ENCODE measurements around the gene MAP2K6.

Gene MAP2K6

GRCh38 chr17:69590671-69591070 lies 176.2 kb downstream of the MAP2K6 start:
- no peak for TF ChIP-seq FOXM1 (IDR thresholded peaks at IDR 0.05; ENCODE audit: borderline replicate concordance)
- TF ChIP-seq LEF1 (IDR thresholded peaks at IDR 0.05; ENCODE audit: borderline replicate concordance): no peak
- TF ChIP-seq FOXK2 (IDR thresholded peaks at IDR 0.05): no peak
- no peak for DNase-seq (ENCODE audit: extremely low spot score)
- ChIA-PET CTCF (no interaction called here), POLR2A (no interaction called here)

- TF ChIP-seq LEF1 (IDR thresholded peaks at IDR 0.05; ENCODE audit: borderline replicate concordance): no peak
- TF ChIP-seq TARDBP (IDR thresholded peaks at IDR 0.05): no peak
- no peak for TF ChIP-seq CTBP1 (IDR thresholded peaks at IDR 0.05; ENCODE audit: borderline replicate concordance)
- no peak for TF ChIP-seq NFRKB (IDR thresholded peaks at IDR 0.05)
- no peak for TF ChIP-seq HDGF (IDR thresholded peaks at IDR 0.05; ENCODE audit: borderline replicate concordance)
- no peak for TF ChIP-seq PKNOX1 (IDR thresholded peaks at IDR 0.05)
- TF ChIP-seq FOXM1 (IDR thresholded peaks at IDR 0.05; ENCODE audit: borderline replicate concordance): no peak
- no peak for TF ChIP-seq ELF4 (IDR thresholded peaks at IDR 0.05)
- TF ChIP-seq L3MBTL2 (conservative IDR thresholded peaks at IDR 0.05): no peak
- TF ChIP-seq ARNT (IDR thresholded peaks at IDR 0.05): no peak
- TF ChIP-seq SUZ12 (IDR thresholded peaks at IDR 0.05): no peak
- TF ChIP-seq ZNF384 (IDR thresholded peaks at IDR 0.05): no peak
- no peak for TF ChIP-seq FOXA1 (IDR thresholded peaks at IDR 0.05)
- no peak for TF ChIP-seq SP1 (IDR thresholded peaks at IDR 0.05)
- TF ChIP-seq FOXK2 (IDR thresholded peaks at IDR 0.05): no peak
- DNase-seq (ENCODE audit: extremely low spot score): no peak
- CTCF ChIA-PET: no interaction called here
- POLR2A ChIA-PET: no interaction called here
Observed at GRCh38 chr17:69592692-69593350, 178.3 kb downstream of the MAP2K6 start.

GRCh38 chr17:69593351-69593715 lies 178.8 kb downstream of the MAP2K6 start:
- CTCF ChIA-PET: interaction anchor here (1.9 kb wide), 1 partner anchor 14 kb away, joined by 8 read pairs; no protein-coding TSS in a partner anchor

GRCh38 chr17:69593716-69594115 lies 179.2 kb downstream of the MAP2K6 start:
- ChIA-PET POLR2A (no interaction called here), CTCF (interaction anchor here (0.7 to 1.9 kb wide), 2 partner anchors 13 to 15 kb away, joined by 3 to 8 read pairs; no protein-coding TSS in a partner anchor)

More at GRCh38 chr17:69593351-69593715, 178.8 kb downstream of the MAP2K6 start:
- TF ChIP-seq L3MBTL2 (conservative IDR thresholded peaks at IDR 0.05) (no peak), ZNF384 (IDR thresholded peaks at IDR 0.05) (no peak), NFRKB (IDR thresholded peaks at IDR 0.05) (no peak)
- DNase-seq (ENCODE audit: extremely low spot score): no peak
- POLR2A ChIA-PET: no interaction called here

GRCh38 chr17:69594641-69595040 lies 180.1 kb downstream of the MAP2K6 start:
- ChIA-PET CTCF (interaction anchor here (0.7 to 1.9 kb wide), 2 partner anchors 12 to 14 kb away, joined by 3 to 8 read pairs; no protein-coding TSS in a partner anchor), POLR2A (no interaction called here)
- no peak for DNase-seq (ENCODE audit: extremely low spot score)
- no peak for TF ChIP-seq FOXA1 (IDR thresholded peaks at IDR 0.05)
- TF ChIP-seq ZNF384 (IDR thresholded peaks at IDR 0.05): no peak
- TF ChIP-seq ELF4 (IDR thresholded peaks at IDR 0.05): no peak
- TF ChIP-seq L3MBTL2 (conservative IDR thresholded peaks at IDR 0.05): no peak
- TF ChIP-seq TARDBP (IDR thresholded peaks at IDR 0.05): no peak
- no peak for TF ChIP-seq FOXK2 (IDR thresholded peaks at IDR 0.05)
- TF ChIP-seq SP1 (IDR thresholded peaks at IDR 0.05): no peak
- TF ChIP-seq NFRKB (IDR thresholded peaks at IDR 0.05): no peak
- TF ChIP-seq CTBP1 (IDR thresholded peaks at IDR 0.05; ENCODE audit: borderline replicate concordance): no peak
- no peak for TF ChIP-seq PKNOX1 (IDR thresholded peaks at IDR 0.05)
- no peak for TF ChIP-seq SUZ12 (IDR thresholded peaks at IDR 0.05)
- no peak for TF ChIP-seq FOXM1 (IDR thresholded peaks at IDR 0.05; ENCODE audit: borderline replicate concordance)

More at GRCh38 chr17:69593716-69594115, 179.2 kb downstream of the MAP2K6 start:
- TF ChIP-seq SP1 (IDR thresholded peaks at IDR 0.05) (no peak), BHLHE40 (IDR thresholded peaks at IDR 0.05; ENCODE audit: borderline replicate concordance) (no peak), HDGF (IDR thresholded peaks at IDR 0.05; ENCODE audit: borderline replicate concordance) (no peak), FOXK2 (IDR thresholded peaks at IDR 0.05) (no peak), CTBP1 (IDR thresholded peaks at IDR 0.05; ENCODE audit: borderline replicate concordance) (no peak), LEF1 (IDR thresholded peaks at IDR 0.05; ENCODE audit: borderline replicate concordance) (no peak), ELF4 (IDR thresholded peaks at IDR 0.05) (no peak), NFRKB (IDR thresholded peaks at IDR 0.05) (no peak), TARDBP (IDR thresholded peaks at IDR 0.05) (no peak), PKNOX1 (IDR thresholded peaks at IDR 0.05) (no peak), FOXA1 (IDR thresholded peaks at IDR 0.05) (no peak), ZNF384 (IDR thresholded peaks at IDR 0.05) (no peak), SUZ12 (IDR thresholded peaks at IDR 0.05) (no peak), L3MBTL2 (conservative IDR thresholded peaks at IDR 0.05) (no peak), ARNT (IDR thresholded peaks at IDR 0.05) (no peak), FOXM1 (IDR thresholded peaks at IDR 0.05; ENCODE audit: borderline replicate concordance) (no peak)
- DNase-seq (ENCODE audit: extremely low spot score): no peak

- TF ChIP-seq PKNOX1 (IDR thresholded peaks at IDR 0.05) (no peak), ELF4 (IDR thresholded peaks at IDR 0.05) (no peak), FOXK2 (IDR thresholded peaks at IDR 0.05) (no peak), ARNT (IDR thresholded peaks at IDR 0.05) (no peak), ZNF384 (IDR thresholded peaks at IDR 0.05) (no peak), LEF1 (IDR thresholded peaks at IDR 0.05; ENCODE audit: borderline replicate concordance) (no peak), TARDBP (IDR thresholded peaks at IDR 0.05) (no peak), HDGF (IDR thresholded peaks at IDR 0.05; ENCODE audit: borderline replicate concordance) (no peak), BHLHE40 (IDR thresholded peaks at IDR 0.05; ENCODE audit: borderline replicate concordance) (no peak), SUZ12 (IDR thresholded peaks at IDR 0.05) (no peak), L3MBTL2 (conservative IDR thresholded peaks at IDR 0.05) (no peak), NFRKB (IDR thresholded peaks at IDR 0.05) (no peak)
Observed at GRCh38 chr17:69596141-69596540, 181.6 kb downstream of the MAP2K6 start.

More at GRCh38 chr17:69596141-69596540, 181.6 kb downstream of the MAP2K6 start:
- DNase-seq (ENCODE audit: extremely low spot score): no peak
- ChIA-PET POLR2A (no interaction called here), CTCF (no interaction called here)
